ENCODE data around the gene CDK5RAP3.

CDK5RAP3 gene

GRCh38 chr17:47993031-47993564, 22.2 kb downstream of the CDK5RAP3 start:
- Histone ChIP-seq H2BK5ac (ENCODE audit: low read depth, low read length, poor library complexity) (no peak overlapping the region), H3K4me1 (ENCODE audit: control insufficient read depth in 1 of 2, insufficient read depth in 2 of 2, low read length in 2 of 2) (peaks cover 8 to 21% of the 10 kb centered on the region in 2 experiments), H3K27ac (ENCODE audit: low read depth, low read length) (no peak overlapping the region), H3K27me3 (ENCODE audit: insufficient read depth, low read length) (no peaks in the 10 kb centered on the region), H3K4me2 (ENCODE audit: low read length) (no peak overlapping the region), H2BK12ac (ENCODE audit: low read length) (no peak overlapping the region), H3K79me2 (ENCODE audit: control insufficient read depth, insufficient read depth, low read length, poor library complexity) (no peaks in the 10 kb centered on the region), H2AFZ (ENCODE audit: insufficient read depth, low read length, poor library complexity) (no peak overlapping the region), H3K18ac (ENCODE audit: low read length) (no peak overlapping the region), H3K9ac (ENCODE audit: low read length) (no peak overlapping the region), H3K4ac (ENCODE audit: low read depth, low read length) (no peak overlapping the region), H4K12ac (ENCODE audit: low read depth, low read length) (no peak overlapping the region), H3K4me3 (ENCODE audit: low read depth, low read length) (no peak overlapping the region), H2AK5ac (ENCODE audit: low read length) (no peak overlapping the region), H3K79me1 (ENCODE audit: low read length) (no peaks in the 10 kb centered on the region), H3K36me3 (ENCODE audit: control insufficient read depth in 1 of 2, insufficient read depth in 2 of 2, low read length in 2 of 2) (no peaks in the 10 kb centered on the region), H3K9me3 (ENCODE audit: insufficient read depth, low read depth, low read length) (peaks cover 8% of the 10 kb centered on the region), H4K8ac (ENCODE audit: low read depth, low read length) (no peak overlapping the region), H2BK120ac (ENCODE audit: insufficient read depth, low read length, poor library complexity) (no peak overlapping the region), H3K14ac (ENCODE audit: low read length) (no peak overlapping the region), H3K23ac (ENCODE audit: low read length) (no peak overlapping the region), H4K91ac (ENCODE audit: low read depth, low read length) (no peak overlapping the region)
- no CpG with 5 or more reads among the region's 9 CpGs for WGBS (ENCODE audit: extremely low coverage, insufficient coverage, insufficient read length)
- no peak for DNase-seq

- Histone ChIP-seq H2AK5ac (ENCODE audit: low read length) (no peak overlapping the region), H4K12ac (ENCODE audit: low read depth, low read length) (no peak overlapping the region), H3K9me3 (ENCODE audit: insufficient read depth, low read depth, low read length) (peaks cover 8% of the 10 kb centered on the region), H3K36me3 (ENCODE audit: control insufficient read depth in 1 of 2, insufficient read depth in 2 of 2, low read length in 2 of 2) (no peaks in the 10 kb centered on the region), H3K9ac (ENCODE audit: low read length) (no peak overlapping the region), H3K14ac (ENCODE audit: low read length) (no peak overlapping the region), H3K79me1 (ENCODE audit: low read length) (no peaks in the 10 kb centered on the region), H3K27ac (ENCODE audit: low read depth, low read length) (no peak overlapping the region), H4K91ac (ENCODE audit: low read depth, low read length) (no peak overlapping the region), H2BK12ac (ENCODE audit: low read length) (no peak overlapping the region), H2BK120ac (ENCODE audit: insufficient read depth, low read length, poor library complexity) (no peak overlapping the region), H3K27me3 (ENCODE audit: insufficient read depth, low read length) (no peaks in the 10 kb centered on the region), H3K4me2 (ENCODE audit: low read length) (no peak overlapping the region), H2AFZ (ENCODE audit: insufficient read depth, low read length, poor library complexity) (no peak overlapping the region), H3K23ac (ENCODE audit: low read length) (no peak overlapping the region), H3K4me1 (ENCODE audit: control insufficient read depth in 1 of 2, insufficient read depth in 2 of 2, low read length in 2 of 2) (peaks cover 8 to 21% of the 10 kb centered on the region in 2 experiments), H3K4me3 (ENCODE audit: low read depth, low read length) (no peak overlapping the region), H4K8ac (ENCODE audit: low read depth, low read length) (no peak overlapping the region), H3K18ac (ENCODE audit: low read length) (no peak overlapping the region), H2BK5ac (ENCODE audit: low read depth, low read length, poor library complexity) (no peak overlapping the region), H3K79me2 (ENCODE audit: control insufficient read depth, insufficient read depth, low read length, poor library complexity) (no peaks in the 10 kb centered on the region), H3K4ac (ENCODE audit: low read depth, low read length) (no peak overlapping the region)
- WGBS (ENCODE audit: extremely low coverage, insufficient coverage, insufficient read length), result no CpG with 5 or more reads among the region's 5 CpGs
- DNase-seq, result no peak
Measured at GRCh38 chr17:47993964-47994363, 23.1 kb downstream of the CDK5RAP3 start.

GRCh38 chr17:47994724-47995123, 23.8 kb downstream of the CDK5RAP3 start:
- H3K4me2 ChIP-seq (ENCODE audit: low read length), result no peak overlapping the region
- H4K8ac ChIP-seq (ENCODE audit: low read depth, low read length), result no peak overlapping the region
- no peak overlapping the region for H2BK120ac ChIP-seq (ENCODE audit: insufficient read depth, low read length, poor library complexity)
- no peak overlapping the region for H2AFZ ChIP-seq (ENCODE audit: insufficient read depth, low read length, poor library complexity)
- H3K9ac ChIP-seq (ENCODE audit: low read length), result no peak overlapping the region
- H3K36me3 ChIP-seq (ENCODE audit: control insufficient read depth in 1 of 2, insufficient read depth in 2 of 2, low read length in 2 of 2), result no peaks in the 10 kb centered on the region
- no peak overlapping the region for H2BK5ac ChIP-seq (ENCODE audit: low read depth, low read length, poor library complexity)
- H3K14ac ChIP-seq (ENCODE audit: low read length), result no peak overlapping the region
- no CpG with 5 or more reads among the region's 4 CpGs for WGBS (ENCODE audit: extremely low coverage, insufficient coverage, insufficient read length)
- H3K27ac ChIP-seq (ENCODE audit: low read depth, low read length), result no peak overlapping the region
- H3K79me1 ChIP-seq (ENCODE audit: low read length), result no peaks in the 10 kb centered on the region
- H3K4me3 ChIP-seq (ENCODE audit: low read depth, low read length), result no peak overlapping the region
- no peaks in the 10 kb centered on the region for H3K79me2 ChIP-seq (ENCODE audit: control insufficient read depth, insufficient read depth, low read length, poor library complexity)
- no peak overlapping the region for H4K12ac ChIP-seq (ENCODE audit: low read depth, low read length)
- no peak overlapping the region for H2AK5ac ChIP-seq (ENCODE audit: low read length)
- no peak overlapping the region for H3K4ac ChIP-seq (ENCODE audit: low read depth, low read length)
- DNase-seq, result no peak
- H3K27me3 ChIP-seq (ENCODE audit: insufficient read depth, low read length), result no peaks in the 10 kb centered on the region
- H3K4me1 ChIP-seq (ENCODE audit: control insufficient read depth in 1 of 2, insufficient read depth in 2 of 2, low read length in 2 of 2), result peaks cover 8 to 21% of the 10 kb centered on the region in 2 experiments
- H3K18ac ChIP-seq (ENCODE audit: low read length), result no peak overlapping the region
- H3K23ac ChIP-seq (ENCODE audit: low read length), result no peak overlapping the region
- H2BK12ac ChIP-seq (ENCODE audit: low read length), result no peak overlapping the region
- peaks cover 8% of the 10 kb centered on the region for H3K9me3 ChIP-seq (ENCODE audit: insufficient read depth, low read depth, low read length)
- no peak overlapping the region for H4K91ac ChIP-seq (ENCODE audit: low read depth, low read length)

GRCh38 chr17:47995241-47995935, 24.5 kb downstream of the CDK5RAP3 start:
- Histone ChIP-seq H2AK5ac (ENCODE audit: low read length) (no peak overlapping the region), H2BK5ac (ENCODE audit: low read depth, low read length, poor library complexity) (no peak overlapping the region), H4K8ac (ENCODE audit: low read depth, low read length) (no peak overlapping the region), H3K4me3 (ENCODE audit: low read depth, low read length) (no peak overlapping the region), H3K18ac (ENCODE audit: low read length) (no peak overlapping the region), H3K27ac (ENCODE audit: low read depth, low read length) (no peak overlapping the region), H3K79me2 (ENCODE audit: control insufficient read depth, insufficient read depth, low read length, poor library complexity) (no peaks in the 10 kb centered on the region), H4K91ac (ENCODE audit: low read depth, low read length) (no peak overlapping the region), H3K9ac (ENCODE audit: low read length) (no peak overlapping the region), H3K27me3 (ENCODE audit: insufficient read depth, low read length) (no peaks in the 10 kb centered on the region), H2AFZ (ENCODE audit: insufficient read depth, low read length, poor library complexity) (no peak overlapping the region), H3K79me1 (ENCODE audit: low read length) (no peaks in the 10 kb centered on the region), H2BK12ac (ENCODE audit: low read length) (no peak overlapping the region), H3K14ac (ENCODE audit: low read length) (no peak overlapping the region), H4K12ac (ENCODE audit: low read depth, low read length) (no peak overlapping the region), H2BK120ac (ENCODE audit: insufficient read depth, low read length, poor library complexity) (no peak overlapping the region), H3K36me3 (ENCODE audit: control insufficient read depth in 1 of 2, insufficient read depth in 2 of 2, low read length in 2 of 2) (no peaks in the 10 kb centered on the region), H3K4ac (ENCODE audit: low read depth, low read length) (no peak overlapping the region), H3K4me1 (ENCODE audit: control insufficient read depth in 1 of 2, insufficient read depth in 2 of 2, low read length in 2 of 2) (peaks cover 8 to 21% of the 10 kb centered on the region in 2 experiments), H3K23ac (ENCODE audit: low read length) (no peak overlapping the region), H3K4me2 (ENCODE audit: low read length) (no peak overlapping the region), H3K9me3 (ENCODE audit: insufficient read depth, low read depth, low read length) (peaks cover 8% of the 10 kb centered on the region)
- WGBS (ENCODE audit: extremely low coverage, insufficient coverage, insufficient read length), result no CpG with 5 or more reads among the region's 13 CpGs
- DNase-seq, result no peak
